Measurements from ENCODE around the gene DEPP1. TPM values are rescaled to one million over a fixed set of nuclear protein-coding genes. Genes with fewer than 3 reads are reported as not detected.

DEPP1 gene
- total RNA-seq, 2 donors from 2014 or later, result 11.1 to 20.2 TPM

DNA sequence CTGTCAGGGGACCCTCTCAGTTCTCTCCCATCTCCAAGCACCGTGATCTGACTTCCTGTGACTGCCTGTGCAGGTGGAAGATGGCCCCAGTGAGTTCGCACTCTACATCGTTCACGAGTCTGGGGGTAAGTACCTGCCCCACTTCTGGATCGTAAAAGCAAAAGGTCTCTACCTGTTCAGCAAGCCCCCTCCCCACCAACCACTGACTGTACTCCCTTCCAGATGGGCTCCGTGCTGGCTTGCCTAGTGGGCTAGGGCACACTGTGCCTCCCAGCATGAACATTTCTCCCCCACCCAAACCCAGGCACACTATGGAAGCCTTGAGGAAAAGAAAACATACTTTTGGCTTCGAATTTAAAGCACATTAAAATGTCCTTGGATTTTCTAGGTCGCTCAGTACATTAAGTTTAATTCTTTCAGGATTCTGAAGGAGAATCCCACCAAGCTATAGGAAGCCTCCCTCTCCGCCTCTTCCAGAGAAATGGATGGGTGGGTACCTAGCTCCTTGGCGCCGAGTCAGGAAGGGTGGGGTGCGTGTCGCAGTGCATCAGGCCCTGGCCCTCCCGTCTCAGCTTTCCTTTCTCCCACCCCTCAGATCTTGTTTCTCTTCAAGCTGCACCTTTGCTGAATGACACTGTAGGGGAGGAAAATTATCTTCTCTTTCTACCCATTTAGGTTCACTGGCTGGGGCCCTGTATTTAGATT is 11.1 kb upstream of the DEPP1 start:
- H3K9ac ChIP-seq (ENCODE audit: low read depth in 2 of 2, low read length in 2 of 2), result no peak overlapping the region

DNA sequence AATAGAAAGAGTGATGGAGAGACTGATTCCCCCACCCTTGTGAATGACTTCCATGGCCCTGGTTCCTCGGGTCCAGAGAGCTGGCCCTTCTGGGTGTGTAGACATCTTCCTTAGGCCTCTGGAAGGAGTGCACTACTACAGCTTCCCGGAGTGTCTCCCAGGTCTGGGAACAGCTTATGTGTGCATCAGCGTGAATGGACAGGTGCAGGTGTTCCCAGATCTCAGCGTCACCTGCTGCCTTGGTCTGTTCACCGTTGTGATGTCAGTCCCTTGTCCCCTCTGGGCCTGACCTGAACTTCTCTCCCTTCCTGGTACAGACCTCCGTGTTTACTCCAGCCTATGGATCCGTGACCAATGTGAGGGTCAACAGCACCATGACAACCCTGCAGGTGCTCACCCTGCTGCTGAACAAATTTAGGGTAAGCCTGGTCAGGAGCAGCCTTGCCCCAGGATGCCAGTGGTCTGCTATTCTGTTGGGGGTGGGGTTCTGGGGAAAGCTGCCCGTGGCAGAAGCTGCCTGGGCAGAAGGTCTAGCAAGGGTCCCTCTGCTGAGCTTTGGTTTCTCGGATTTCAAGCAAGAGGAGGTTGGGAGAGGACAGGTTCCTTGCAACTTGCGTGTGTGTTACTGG is 10.5 kb upstream of the DEPP1 start:
- H3K9ac ChIP-seq (ENCODE audit: low read depth in 2 of 2, low read length in 2 of 2), result peak overlapping the region in 1 of 2 donors; percentile 23
- H3K4me3 ChIP-seq, result no peak overlapping the region
- H3K36me3 ChIP-seq, result no peaks in the 10 kb centered on the region
- no peaks in the 10 kb centered on the region for H3K9me3 ChIP-seq
- intact Hi-C loops (cut with DNase I), result no loop called here
- TF ChIP-seq, protein P1, sequence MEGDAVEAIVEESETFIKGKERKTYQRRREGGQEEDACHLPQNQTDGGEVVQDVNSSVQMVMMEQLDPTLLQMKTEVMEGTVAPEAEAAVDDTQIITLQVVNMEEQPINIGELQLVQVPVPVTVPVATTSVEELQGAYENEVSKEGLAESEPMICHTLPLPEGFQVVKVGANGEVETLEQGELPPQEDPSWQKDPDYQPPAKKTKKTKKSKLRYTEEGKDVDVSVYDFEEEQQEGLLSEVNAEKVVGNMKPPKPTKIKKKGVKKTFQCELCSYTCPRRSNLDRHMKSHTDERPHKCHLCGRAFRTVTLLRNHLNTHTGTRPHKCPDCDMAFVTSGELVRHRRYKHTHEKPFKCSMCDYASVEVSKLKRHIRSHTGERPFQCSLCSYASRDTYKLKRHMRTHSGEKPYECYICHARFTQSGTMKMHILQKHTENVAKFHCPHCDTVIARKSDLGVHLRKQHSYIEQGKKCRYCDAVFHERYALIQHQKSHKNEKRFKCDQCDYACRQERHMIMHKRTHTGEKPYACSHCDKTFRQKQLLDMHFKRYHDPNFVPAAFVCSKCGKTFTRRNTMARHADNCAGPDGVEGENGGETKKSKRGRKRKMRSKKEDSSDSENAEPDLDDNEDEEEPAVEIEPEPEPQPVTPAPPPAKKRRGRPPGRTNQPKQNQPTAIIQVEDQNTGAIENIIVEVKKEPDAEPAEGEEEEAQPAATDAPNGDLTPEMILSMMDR (IDR thresholded peaks at IDR 0.05), result no peak
- H3K27ac ChIP-seq, result no peak overlapping the region
- DNase-seq, result peak; percentile 15
- no peaks in the 10 kb centered on the region for H3K27me3 ChIP-seq
- H3K4me1 ChIP-seq, result no peaks in the 10 kb centered on the region

More for the DNA sequence above, 11.1 kb upstream of the DEPP1 start:
- H3K4me1 ChIP-seq, result no peaks in the 10 kb centered on the region
- intact Hi-C loops (cut with DNase I), result no loop called here
- TF ChIP-seq, protein P1 (IDR thresholded peaks at IDR 0.05), result no peak
- no peak overlapping the region for H3K4me3 ChIP-seq
- H3K27ac ChIP-seq, result no peak overlapping the region
- H3K9me3 ChIP-seq, result no peaks in the 10 kb centered on the region
- no peaks in the 10 kb centered on the region for H3K36me3 ChIP-seq
- peak; percentile 15 for DNase-seq
- no peaks in the 10 kb centered on the region for H3K27me3 ChIP-seq

DNA sequence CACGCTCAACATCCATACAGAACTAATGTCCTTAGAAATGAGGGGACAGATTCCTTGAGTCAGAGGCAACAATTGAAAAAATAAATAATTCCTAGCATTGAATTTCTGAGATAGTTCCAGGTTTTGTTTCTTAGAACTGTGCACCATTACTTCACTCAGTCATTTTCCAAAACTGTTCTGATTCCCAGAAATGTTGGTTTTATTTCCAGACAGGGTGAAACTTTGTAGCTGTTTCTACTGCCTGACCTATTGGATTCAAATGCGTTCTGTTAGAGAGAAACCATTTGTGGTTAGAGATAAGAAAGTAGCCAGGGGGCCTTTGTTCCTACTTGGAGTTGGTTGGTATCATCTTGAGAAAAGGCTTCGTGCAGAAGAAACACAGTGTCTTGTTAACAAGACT is 8.1 kb upstream of the DEPP1 start:
- TF ChIP-seq, protein P1 (IDR thresholded peaks at IDR 0.05), result no peak
- Histone ChIP-seq H3K9ac (ENCODE audit: low read depth in 2 of 2, low read length in 2 of 2) (no peak overlapping the region), H3K4me3 (no peak overlapping the region), H3K9me3 (no peaks in the 10 kb centered on the region), H3K27me3 (no peaks in the 10 kb centered on the region), H3K36me3 (no peaks in the 10 kb centered on the region), H3K27ac (no peak overlapping the region), H3K4me1 (peaks cover 3% of the 10 kb centered on the region)
- intact Hi-C loops (cut with DNase I), result no loop called here
- DNase-seq, result no peak

GRCh38 chr10:44986179-44986578 is 7.6 kb upstream of the DEPP1 start:
- Histone ChIP-seq H3K4me3 (no peak overlapping the region), H3K9me3 (no peaks in the 10 kb centered on the region), H3K27ac (no peak overlapping the region), H3K27me3 (no peaks in the 10 kb centered on the region), H3K9ac (ENCODE audit: low read depth in 2 of 2, low read length in 2 of 2) (no peak overlapping the region), H3K4me1 (peaks cover 8% of the 10 kb centered on the region), H3K36me3 (no peaks in the 10 kb centered on the region)
- TF ChIP-seq, protein P1 (IDR thresholded peaks at IDR 0.05), result no peak
- intact Hi-C loops (cut with DNase I), result no loop called here
- DNase-seq, result no peak

- Histone ChIP-seq H3K9me3 (no peaks in the 10 kb centered on the region), H3K27me3 (no peaks in the 10 kb centered on the region), H3K4me3 (no peak overlapping the region), H3K9ac (ENCODE audit: low read depth in 2 of 2, low read length in 2 of 2) (no peak overlapping the region), H3K36me3 (no peaks in the 10 kb centered on the region), H3K4me1 (peaks cover 12% of the 10 kb centered on the region), H3K27ac (no peak overlapping the region)
- DNase-seq, result no peak
- intact Hi-C loops (cut with DNase I), result no loop called here
- TF ChIP-seq, protein P1 (IDR thresholded peaks at IDR 0.05), result no peak
Measured at GRCh38 chr10:44985175-44985681, 6.6 kb upstream of the DEPP1 start.
